Right hindlimb (tissue), 1 donor: Measurements from ENCODE around the gene COL9A3.
A peak's percentile ranks its signal among the peaks of the same experiment; 100 is the strongest.

Source experiments
- DNase-seq: peaks from one replicate; pipeline ENCODE4 v3.0.0-alpha.2; 2018

The COL9A3 gene

DNA sequence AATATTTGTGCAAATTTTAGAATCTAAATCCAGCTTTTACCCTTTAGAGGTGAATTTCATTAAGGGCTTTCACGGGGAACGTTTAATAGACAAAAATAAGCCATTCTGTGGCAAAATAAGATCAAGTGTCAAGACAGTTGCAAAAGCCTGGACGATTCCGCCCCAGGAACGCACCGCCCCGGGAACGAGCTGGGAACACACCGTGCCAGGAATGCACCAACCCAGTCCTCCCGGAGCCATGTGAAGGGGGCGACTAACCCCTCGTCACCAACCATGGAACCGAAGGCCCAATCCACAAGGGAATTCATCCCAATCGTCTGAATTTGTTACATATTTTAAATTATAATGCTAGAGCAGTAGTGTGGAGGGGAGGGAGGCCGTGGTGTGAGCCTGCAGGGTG, 65.6 kb downstream of the COL9A3 start:
- no peak for DNase-seq

GRCh38 chr20:62884556-62884955, 67.7 kb downstream of the COL9A3 start:
- no peak for DNase-seq

- no peak for DNase-seq
Measured at GRCh38 chr20:62885046-62885895, 68.4 kb downstream of the COL9A3 start.

DNA sequence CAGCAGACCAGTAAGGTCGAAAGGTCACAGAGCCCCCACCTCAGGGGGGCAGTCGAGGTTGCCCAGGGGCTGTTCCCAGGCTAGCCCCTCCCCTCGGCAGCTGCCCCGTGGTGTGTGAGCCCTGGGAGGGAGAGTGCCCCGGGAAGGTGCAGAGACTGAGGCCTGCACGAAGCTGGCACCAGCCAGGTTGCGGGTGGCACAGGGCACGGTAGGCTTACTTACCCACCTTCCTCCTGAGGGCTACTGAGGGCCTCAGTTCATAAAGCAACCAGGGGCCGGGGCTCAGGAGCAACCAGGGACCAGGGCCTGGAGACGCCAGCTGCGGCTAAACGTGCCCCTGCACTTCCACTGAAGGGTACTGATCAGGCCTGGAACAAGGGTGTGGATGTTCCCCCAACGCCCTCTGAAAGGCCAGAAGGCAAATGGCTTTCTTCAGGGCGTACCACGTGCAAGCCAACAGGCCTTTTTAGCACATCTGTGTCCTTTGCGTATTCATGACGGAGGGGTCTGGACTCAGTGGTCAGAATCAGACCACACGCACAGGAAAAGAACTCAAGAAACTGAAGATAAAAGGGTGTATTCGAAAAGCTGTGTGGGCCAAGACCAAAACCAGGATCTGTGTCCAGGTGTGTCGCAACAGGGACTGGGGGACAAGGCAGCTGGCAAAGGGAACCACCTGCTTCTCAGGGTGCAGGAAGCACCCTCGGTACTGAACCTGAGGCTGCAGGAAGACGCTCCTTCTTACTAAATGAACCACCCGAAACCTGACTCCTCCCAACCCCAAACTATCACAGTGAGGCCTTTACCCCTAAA, 69.3 kb downstream of the COL9A3 start:
- no peak for DNase-seq

DNA sequence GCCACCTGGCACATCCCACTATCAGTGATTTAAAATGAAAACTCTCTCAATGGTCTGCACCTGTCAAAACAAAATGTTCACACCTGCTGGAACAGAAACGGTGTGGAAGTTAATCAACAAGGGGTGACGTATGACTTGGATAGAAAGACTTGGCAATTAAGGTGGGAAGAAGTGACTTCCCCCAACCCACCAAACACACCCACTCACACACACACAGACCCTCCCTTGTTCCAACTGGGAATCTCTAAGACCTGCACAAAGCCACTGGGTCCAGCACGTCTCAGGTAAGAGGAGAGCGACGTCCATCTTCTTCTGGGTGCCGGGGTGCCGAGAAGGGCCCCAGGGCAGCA, 69.8 kb downstream of the COL9A3 start:
- DNase-seq, result no peak

GRCh38 chr20:62887152-62887859, 70.5 kb downstream of the COL9A3 start:
- peak; percentile 68 for DNase-seq

DNA sequence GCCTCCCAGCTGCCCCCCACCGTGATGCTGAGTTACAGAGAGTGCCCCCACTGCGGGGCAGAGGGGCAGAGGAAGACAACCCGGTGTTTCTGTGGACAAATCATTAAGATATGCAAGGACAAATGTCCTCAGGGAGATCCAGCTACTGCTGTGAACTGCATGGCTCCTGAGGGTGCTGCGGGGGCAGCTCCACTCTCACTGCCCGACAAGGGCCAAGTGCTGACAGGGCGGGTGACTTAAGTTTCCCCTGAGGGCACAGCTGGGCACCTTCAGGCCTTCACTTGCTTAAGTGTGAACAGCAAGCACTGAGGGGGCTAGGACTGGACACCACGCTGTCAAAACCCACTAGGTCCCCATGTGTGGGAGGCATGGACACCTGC, 71.0 kb downstream of the COL9A3 start:
- DNase-seq, result no peak

DNA sequence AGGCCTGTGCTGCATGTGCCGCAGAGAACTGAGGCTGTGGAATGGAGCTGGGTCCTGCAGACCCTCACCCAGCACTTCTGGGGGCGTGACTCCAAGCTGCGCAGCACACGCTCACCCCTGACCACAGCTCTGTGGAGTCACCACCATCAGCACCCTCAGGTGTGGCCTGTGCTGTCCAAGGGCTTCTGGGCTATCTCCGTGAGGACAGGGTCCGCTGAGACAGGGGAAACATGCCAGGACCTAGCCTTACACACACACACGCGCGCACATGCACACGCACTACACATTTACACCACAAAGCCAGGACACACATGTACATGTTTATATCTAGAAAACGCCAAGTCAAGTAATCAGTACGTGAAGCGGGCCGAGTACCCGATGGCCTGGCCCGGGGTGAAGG, 71.6 kb downstream of the COL9A3 start:
- DNase-seq, result no peak

DNA sequence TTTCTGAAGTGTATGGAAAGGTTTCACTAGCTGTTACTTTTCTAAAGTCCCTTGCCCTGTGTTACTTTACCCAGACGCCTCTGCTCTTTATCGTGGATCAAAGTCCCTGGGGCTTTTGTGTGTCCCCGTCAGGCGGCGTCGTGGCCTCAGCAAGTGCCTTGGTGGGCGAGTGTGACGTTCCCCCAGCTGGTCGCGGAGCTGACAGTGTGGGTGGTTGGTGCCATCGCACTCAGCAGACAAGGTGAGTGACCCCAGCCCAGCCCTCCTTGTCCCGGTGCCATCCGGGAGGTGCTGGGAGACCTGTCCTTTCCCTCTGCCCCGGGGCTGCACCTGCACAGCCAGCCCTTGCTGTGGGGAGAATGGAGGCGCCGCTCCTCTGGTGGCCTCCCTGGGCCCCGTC, 72.1 kb downstream of the COL9A3 start:
- no peak for DNase-seq

DNA sequence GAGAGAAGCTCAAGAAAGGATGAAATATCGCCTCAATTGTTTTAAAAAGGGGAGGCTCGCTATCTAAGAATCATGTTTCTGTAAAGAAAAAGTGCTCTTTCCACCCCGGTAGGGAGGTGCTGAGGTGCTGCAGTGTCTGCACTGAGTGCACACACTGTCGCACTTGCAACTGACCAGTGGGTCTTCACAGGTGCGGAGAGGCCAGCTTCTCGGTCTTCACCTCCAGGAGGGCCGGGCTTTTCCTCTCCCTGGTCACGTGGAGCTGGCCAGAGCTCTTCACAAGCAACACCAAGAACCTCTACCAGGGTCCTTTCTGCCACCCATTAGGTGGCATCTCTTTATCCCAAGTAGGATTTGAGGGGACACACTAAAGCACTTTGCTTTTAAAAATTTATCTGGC, 72.6 kb downstream of the COL9A3 start:
- no peak for DNase-seq

- no peak for DNase-seq
Measured at GRCh38 chr20:62889871-62890270, 73.0 kb downstream of the COL9A3 start.

GRCh38 chr20:62890444-62890843, 73.6 kb downstream of the COL9A3 start:
- no peak for DNase-seq
